IMR-90 (cell line): ENCODE results near the gene CDCA4.

Experiments
- BHLHE40 ChIP-seq: fragments of 150-350 bp; IDR thresholded peaks from 2 replicates; pipeline ENCODE4 v1.6.1; 2016; ENCODE audit warnings: mild to moderate bottlenecking, low read depth, low read length
- CEBPB ChIP-seq: IDR thresholded peaks from 2 replicates; pipeline ENCODE4 v1.6.1; 2012; ENCODE audit warnings: low read depth, low read length, improper control_type of control experiment
- CTCF ChIP-seq: conservative IDR thresholded peaks from 2 replicates; pipeline ENCODE4 v1.5.1; 2012; ENCODE audit warnings: mild to moderate bottlenecking, low read depth, low read length, improper control_type of control experiment
- FOS ChIP-seq: fragments of 150-350 bp; IDR thresholded peaks from 2 replicates; pipeline ENCODE4 v1.6.1; 2016; ENCODE audit warnings: low read depth, low read length
- MAFK ChIP-seq: IDR thresholded peaks from 2 replicates; pipeline ENCODE4 v1.6.1; 2012; ENCODE audit warnings: low read depth, low read length, improper control_type of control experiment
- POLR2A ChIP-seq: IDR thresholded peaks from 2 replicates; pipeline ENCODE4 v1.6.1; 2012; ENCODE audit warnings: mild to moderate bottlenecking, low read depth, low read length

- TF ChIP-seq CTCF: no peak
- TF ChIP-seq POLR2A: no peak
- TF ChIP-seq CEBPB: no peak
- no peak for TF ChIP-seq BHLHE40
- TF ChIP-seq MAFK: no peak
- no peak for TF ChIP-seq FOS
Measured at GRCh38 chr14:104994978-104995377, 25.9 kb downstream of the CDCA4 start.
